Measurements from ENCODE around the gene RAD23B. TPM values are rescaled to one million over a fixed set of nuclear protein-coding genes. Genes with fewer than 3 reads are reported as not detected.
A peak's percentile ranks its signal among the peaks of the same experiment; 100 is the strongest.

Gene RAD23B
- total and polyA plus RNA-seq, 2 of the 13 experiments (the other 11 are each of a cell fraction or from before 2014, with no cell fraction given): 133 to 156 TPM

GRCh38 chr9:107367727-107368502 is 84.8 kb downstream of the RAD23B start (continued):
- TF ChIP-seq NCOA5 (CRISPR knock-in tag; IDR thresholded peaks at IDR 0.05) (no peak), CENPX (CRISPR knock-in tag; IDR thresholded peaks at IDR 0.05) (no peak), BRCA1 (CRISPR knock-in tag; IDR thresholded peaks at IDR 0.05) (no peak), GFI1 (CRISPR knock-in tag; IDR thresholded peaks at IDR 0.05; ENCODE audit: borderline replicate concordance) (peak; percentile 97), SMAD9 (CRISPR knock-in tag; IDR thresholded peaks at IDR 0.05) (no peak), SP1 (IDR thresholded peaks at IDR 0.05) (no peak), SP1 (CRISPR knock-in tag; IDR thresholded peaks at IDR 0.05) (no peak), PTBP1 (IDR thresholded peaks at IDR 0.05; ENCODE audit: low read depth, low read length, poor library complexity, severe bottlenecking) (no peak), ZFP1 (CRISPR knock-in tag; IDR thresholded peaks at IDR 0.05) (no peak), ZNF253 (CRISPR knock-in tag; IDR thresholded peaks at IDR 0.05; ENCODE audit: borderline replicate concordance) (no peak), ZNF784 (CRISPR knock-in tag; IDR thresholded peaks at IDR 0.05; ENCODE audit: borderline replicate concordance) (no peak), ZNF282 (IDR thresholded peaks at IDR 0.05; ENCODE audit: partially characterized antibody) (no peak), ELF1 (CRISPR knock-in tag; IDR thresholded peaks at IDR 0.05) (no peak), ZFP37 (CRISPR knock-in tag; IDR thresholded peaks at IDR 0.05; ENCODE audit: borderline replicate concordance) (no peak), ZNF558 (CRISPR knock-in tag; IDR thresholded peaks at IDR 0.05; ENCODE audit: borderline replicate concordance) (no peak), ATF3 (CRISPR knock-in tag; IDR thresholded peaks at IDR 0.05) (no peak), TBX2 (CRISPR knock-in tag; IDR thresholded peaks at IDR 0.05; ENCODE audit: borderline replicate concordance) (peak; percentile 50; the same call in 1 of the 2 replicates), ZNF484 (CRISPR knock-in tag; IDR thresholded peaks at IDR 0.05; ENCODE audit: borderline replicate concordance, low read depth) (no peak), KLF9 (CRISPR knock-in tag; IDR thresholded peaks at IDR 0.05; ENCODE audit: low read depth) (no peak), TBX3 (IDR thresholded peaks at IDR 0.05; ENCODE audit: borderline replicate concordance) (no peak), SATB2 (CRISPR knock-in tag; IDR thresholded peaks at IDR 0.05) (no peak), ZNF276 (CRISPR knock-in tag; IDR thresholded peaks at IDR 0.05; ENCODE audit: low read depth) (no peak), POLR2AphosphoS5 (IDR thresholded peaks at IDR 0.05; ENCODE audit: low read depth, low read length) (no peak), EED (CRISPR knock-in tag; IDR thresholded peaks at IDR 0.05) (no peak)
- TF ChIP-seq, protein P1, sequence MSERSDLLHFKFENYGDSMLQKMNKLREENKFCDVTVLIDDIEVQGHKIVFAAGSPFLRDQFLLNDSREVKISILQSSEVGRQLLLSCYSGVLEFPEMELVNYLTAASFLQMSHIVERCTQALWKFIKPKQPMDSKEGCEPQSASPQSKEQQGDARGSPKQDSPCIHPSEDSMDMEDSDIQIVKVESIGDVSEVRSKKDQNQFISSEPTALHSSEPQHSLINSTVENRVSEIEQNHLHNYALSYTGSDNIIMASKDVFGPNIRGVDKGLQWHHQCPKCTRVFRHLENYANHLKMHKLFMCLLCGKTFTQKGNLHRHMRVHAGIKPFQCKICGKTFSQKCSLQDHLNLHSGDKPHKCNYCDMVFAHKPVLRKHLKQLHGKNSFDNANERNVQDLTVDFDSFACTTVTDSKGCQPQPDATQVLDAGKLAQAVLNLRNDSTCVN (CRISPR knock-in tag; IDR thresholded peaks at IDR 0.05; ENCODE audit: borderline replicate concordance): no peak
- TF ChIP-seq, protein P2, sequence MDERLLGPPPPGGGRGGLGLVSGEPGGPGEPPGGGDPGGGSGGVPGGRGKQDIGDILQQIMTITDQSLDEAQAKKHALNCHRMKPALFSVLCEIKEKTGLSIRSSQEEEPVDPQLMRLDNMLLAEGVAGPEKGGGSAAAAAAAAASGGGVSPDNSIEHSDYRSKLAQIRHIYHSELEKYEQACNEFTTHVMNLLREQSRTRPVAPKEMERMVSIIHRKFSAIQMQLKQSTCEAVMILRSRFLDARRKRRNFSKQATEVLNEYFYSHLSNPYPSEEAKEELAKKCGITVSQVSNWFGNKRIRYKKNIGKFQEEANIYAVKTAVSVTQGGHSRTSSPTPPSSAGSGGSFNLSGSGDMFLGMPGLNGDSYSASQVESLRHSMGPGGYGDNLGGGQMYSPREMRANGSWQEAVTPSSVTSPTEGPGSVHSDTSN (CRISPR knock-in tag; IDR thresholded peaks at IDR 0.05): no peak
- TF ChIP-seq, protein P3, sequence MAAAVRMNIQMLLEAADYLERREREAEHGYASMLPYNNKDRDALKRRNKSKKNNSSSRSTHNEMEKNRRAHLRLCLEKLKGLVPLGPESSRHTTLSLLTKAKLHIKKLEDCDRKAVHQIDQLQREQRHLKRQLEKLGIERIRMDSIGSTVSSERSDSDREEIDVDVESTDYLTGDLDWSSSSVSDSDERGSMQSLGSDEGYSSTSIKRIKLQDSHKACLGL (CRISPR knock-in tag; IDR thresholded peaks at IDR 0.05): no peak

Measured in HepG2 (cell line).